BE2C (cell line): ENCODE measurements around the gene ZSWIM5.
"Not testable (repeated sequence)": the region's sequence is repeated elsewhere in the genome, so short reads cannot be mapped to it uniquely, and the experiment has no call there.

Source experiments
- DNase-seq: peaks from one replicate; pipeline ENCODE4 v3.0.0-alpha.2; 2020
- H3K27me3 ChIP-seq: fragments of 250-450 bp; sonication (Bioruptor Pico); 2 replicates; pipeline ENCODE4 v1.5.1; 2020; ENCODE audit warnings: mild to moderate bottlenecking
- H3K36me3 ChIP-seq: fragments of 250-450 bp; sonication (Bioruptor Pico); 2 replicates; pipeline ENCODE4 v1.5.1; 2020; ENCODE audit warnings: mild to moderate bottlenecking
- H3K4me1 ChIP-seq: fragments of 250-450 bp; sonication (Bioruptor Pico); 2 replicates; pipeline ENCODE4 v1.5.1; 2020
- H3K4me3 ChIP-seq: 2 replicates; pipeline ENCODE4 v1.5.1; 2011; ENCODE audit warnings: low read depth, low read length
- H3K9me3 ChIP-seq: fragments of 250-450 bp; sonication (Bioruptor Pico); 2 replicates; pipeline ENCODE4 v1.5.1; 2020
- CTCF ChIP-seq: IDR thresholded peaks from 2 replicates; pipeline ENCODE4 v1.5.1; 2012; ENCODE audit warnings: mild to moderate bottlenecking, low read depth, low read length

The ZSWIM5 gene

GRCh38 chr1:45097944-45098343, 108.5 kb downstream of the ZSWIM5 start:
- Histone ChIP-seq H3K36me3 (no peaks in the 10 kb centered on the region), H3K27me3 (no peaks in the 10 kb centered on the region; the same call in 1 of the 2 replicates), H3K9me3 (no peaks in the 10 kb centered on the region), H3K4me1 (no peaks in the 10 kb centered on the region), H3K4me3 (no peak overlapping the region)
- no peak for TF ChIP-seq CTCF
- DNase-seq: no peak

- Histone ChIP-seq H3K36me3 (no peaks in the 10 kb centered on the region), H3K4me1 (no peaks in the 10 kb centered on the region), H3K27me3 (no peaks in the 10 kb centered on the region; the same call in 1 of the 2 replicates), H3K4me3 (no peak overlapping the region), H3K9me3 (no peaks in the 10 kb centered on the region)
- TF ChIP-seq CTCF: no peak
- DNase-seq: no peak
Measured at GRCh38 chr1:45097079-45097478, 109.3 kb downstream of the ZSWIM5 start.

- Histone ChIP-seq H3K4me1 (no peaks in the 10 kb centered on the region), H3K27me3 (no peaks in the 10 kb centered on the region; the same call in 1 of the 2 replicates), H3K36me3 (no peaks in the 10 kb centered on the region), H3K4me3 (no peak overlapping the region), H3K9me3 (no peaks in the 10 kb centered on the region)
- no peak for TF ChIP-seq CTCF
- DNase-seq: no peak
Measured at GRCh38 chr1:45095450-45095849, 111.0 kb downstream of the ZSWIM5 start.

GRCh38 chr1:45094371-45094770, 112.0 kb downstream of the ZSWIM5 start:
- not testable (repeated sequence) for H3K4me3 ChIP-seq, H3K27me3 ChIP-seq, H3K4me1 ChIP-seq, DNase-seq, H3K9me3 ChIP-seq, H3K36me3 ChIP-seq

- no peak overlapping the region for H3K4me3 ChIP-seq
- no peaks in the 10 kb centered on the region for H3K9me3 ChIP-seq
- H3K36me3 ChIP-seq: no peaks in the 10 kb centered on the region
- no peak for TF ChIP-seq CTCF
- no peak for DNase-seq
- H3K4me1 ChIP-seq: no peaks in the 10 kb centered on the region
- H3K27me3 ChIP-seq: no peaks in the 10 kb centered on the region; the same call in 1 of the 2 replicates
Measured at GRCh38 chr1:45093334-45093733, 113.1 kb downstream of the ZSWIM5 start.

- Histone ChIP-seq H3K4me1 (no peaks in the 10 kb centered on the region), H3K4me3 (no peak overlapping the region), H3K27me3 (no peaks in the 10 kb centered on the region), H3K36me3 (no peaks in the 10 kb centered on the region), H3K9me3 (no peaks in the 10 kb centered on the region)
- TF ChIP-seq CTCF: no peak
- no peak for DNase-seq
Measured at GRCh38 chr1:45089711-45090110, 116.7 kb downstream of the ZSWIM5 start.

GRCh38 chr1:45084562-45084961, 121.8 kb downstream of the ZSWIM5 start:
- no peak for DNase-seq
- no peaks in the 10 kb centered on the region for H3K9me3 ChIP-seq
- H3K4me3 ChIP-seq: no peak overlapping the region
- H3K4me1 ChIP-seq: no peaks in the 10 kb centered on the region
- no peaks in the 10 kb centered on the region for H3K36me3 ChIP-seq
- TF ChIP-seq CTCF: no peak
- H3K27me3 ChIP-seq: no peaks in the 10 kb centered on the region
